HT1080 (cell line): ENCODE data around the gene ZNF277. TPM values are rescaled to one million over a fixed set of nuclear protein-coding genes. Genes with fewer than 3 reads are reported as not detected.
"Not testable (repeated sequence)": the region's sequence is repeated elsewhere in the genome, so short reads cannot be mapped to it uniquely, and the experiment has no call there.

Experiments
- DNase-seq: peaks from one replicate; pipeline ENCODE4 v3.0.0-alpha.2; 2015; ENCODE audit warnings: low read depth
- total RNA-seq: library from RNA; depleted of rRNA; stranded (reverse); fragments of >200 nt; shearing (Covaris generic); gene quantifications from 2 replicates; pipeline ENCODE4 v1.2.3, GENCODE V29; 2014

ZNF277 gene
- total RNA-seq, 1 experiment from 2014 or later = 11.9 TPM

GRCh38 chr7:112290065-112290464 is 83.6 kb downstream of the ZNF277 start:
- DNase-seq = peak; percentile 7

DNA sequence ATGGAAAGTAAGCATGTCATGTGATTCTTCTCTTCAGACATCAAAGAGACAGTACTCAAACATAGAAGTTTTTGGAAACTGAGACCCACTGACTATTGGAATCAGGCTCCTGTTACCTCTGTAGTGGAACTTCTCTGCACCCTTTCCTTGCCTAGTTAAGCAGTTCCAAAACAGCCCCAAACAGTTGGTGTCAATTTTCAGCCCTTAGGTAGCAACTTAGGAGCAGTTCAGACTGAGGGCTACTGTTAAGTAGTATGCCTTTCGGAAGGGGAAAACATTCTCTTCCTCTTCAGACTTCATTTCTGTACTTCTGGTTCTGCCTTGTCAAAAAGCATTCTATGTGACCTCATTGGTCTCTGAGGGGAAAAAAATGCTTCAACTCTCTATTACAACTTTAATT is 85.7 kb downstream of the ZNF277 start:
- no peak for DNase-seq

GRCh38 chr7:112293416-112293815 is 86.9 kb downstream of the ZNF277 start:
- no peak for DNase-seq

DNA sequence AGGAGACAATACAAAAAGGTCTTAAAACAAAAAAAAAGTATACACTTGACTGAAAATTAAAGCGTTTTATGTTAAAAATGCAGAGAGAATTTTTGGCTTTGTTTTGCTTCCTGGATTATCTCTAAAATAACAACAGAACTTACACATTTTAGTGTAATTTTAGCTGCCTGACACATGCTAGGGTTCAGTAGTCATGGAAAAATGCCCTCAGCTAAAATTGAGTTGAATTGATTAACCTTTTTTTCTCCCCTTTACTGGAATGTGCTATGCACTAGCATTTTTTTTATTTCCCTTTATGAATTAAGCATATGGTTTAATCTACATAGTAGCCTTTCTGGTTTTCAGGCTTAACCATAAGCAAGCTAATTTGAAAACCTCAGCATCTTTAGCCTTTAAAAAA is 89.9 kb downstream of the ZNF277 start:
- DNase-seq = no peak

GRCh38 chr7:112297681-112298080 is 91.2 kb downstream of the ZNF277 start:
- no peak for DNase-seq

- no peak for DNase-seq
Observed at GRCh38 chr7:112298543-112299100, 92.1 kb downstream of the ZNF277 start.

DNA sequence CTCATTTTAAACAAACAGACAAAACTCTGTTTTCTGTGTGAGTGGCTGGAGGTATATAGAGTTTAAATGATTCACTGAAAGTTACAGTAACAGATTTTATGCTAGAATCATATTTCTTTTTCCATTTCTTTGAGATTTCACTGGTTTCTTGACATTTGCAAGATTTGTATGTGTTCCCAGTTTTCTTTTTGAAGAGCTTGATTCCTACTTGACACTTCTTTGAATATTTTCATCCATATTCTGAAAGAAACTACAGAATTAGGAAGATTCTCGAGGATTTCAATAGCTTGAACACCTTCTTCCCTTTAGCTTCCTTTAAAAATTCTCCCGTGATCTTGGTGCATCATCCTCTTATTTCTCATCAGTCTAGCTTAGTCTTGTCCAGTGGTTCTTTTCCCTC is 93.6 kb downstream of the ZNF277 start:
- DNase-seq = no peak

GRCh38 chr7:112300831-112301407 is 94.4 kb downstream of the ZNF277 start:
- DNase-seq = no peak

DNA sequence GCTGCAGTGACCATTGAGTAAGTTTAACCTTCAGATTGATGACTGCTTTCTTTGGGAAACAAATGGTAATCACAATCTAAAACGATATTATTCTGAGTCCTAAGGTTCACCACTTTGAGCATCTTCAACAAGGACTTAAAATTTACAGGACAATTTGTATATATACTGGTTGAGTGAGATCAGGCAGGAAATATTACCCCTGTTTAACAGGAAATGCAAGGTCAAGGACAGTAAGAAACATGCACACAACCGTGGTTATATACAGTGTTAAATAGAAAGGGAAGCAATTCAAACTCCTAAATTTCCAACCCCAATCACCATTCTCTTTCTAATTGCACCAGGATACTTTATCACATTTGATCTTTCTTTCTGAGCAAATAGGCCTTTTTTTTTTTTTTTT is 96.1 kb downstream of the ZNF277 start:
- peak; percentile 3 for DNase-seq

GRCh38 chr7:112306903-112307302 is 100.4 kb downstream of the ZNF277 start:
- no peak for DNase-seq

DNA sequence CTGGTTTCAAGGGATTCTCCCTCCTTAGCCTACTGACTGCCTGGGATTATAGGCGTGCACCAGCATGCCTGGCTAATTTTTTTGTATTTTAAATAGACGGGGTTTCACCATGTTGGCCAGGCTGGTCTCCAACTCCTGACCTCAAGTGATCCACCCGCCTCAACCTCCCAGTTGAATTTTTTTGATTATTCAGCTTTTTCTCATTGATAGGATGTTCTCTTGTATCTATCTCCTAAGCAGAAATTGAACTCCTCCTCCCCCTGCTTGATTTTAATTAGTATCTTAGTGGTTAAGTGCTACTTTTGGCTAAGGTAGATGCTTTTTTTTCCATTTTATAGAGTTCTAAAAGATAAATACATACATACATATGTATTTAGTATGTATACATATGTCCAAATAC is 101.0 kb downstream of the ZNF277 start:
- DNase-seq = no peak

DNA sequence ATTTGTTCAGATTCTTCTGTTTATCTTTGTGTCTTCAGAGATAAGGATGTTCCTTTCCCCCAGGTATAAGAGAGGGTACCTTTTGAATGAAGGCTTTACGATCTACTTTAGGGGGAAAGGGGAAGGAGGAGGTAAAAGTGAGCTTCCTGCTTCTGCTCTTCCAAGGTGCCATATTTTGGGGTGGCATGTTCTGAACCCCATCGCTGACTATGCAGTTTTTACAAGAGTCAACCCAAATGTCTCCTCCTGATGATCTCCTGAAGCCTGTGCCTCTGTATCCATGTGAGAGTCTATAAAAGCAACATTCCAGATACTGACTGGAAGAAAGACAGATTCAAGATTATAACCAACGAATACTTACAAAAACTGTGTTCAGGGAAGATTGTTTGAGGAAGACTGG is 102.5 kb downstream of the ZNF277 start:
- no peak for DNase-seq

DNA sequence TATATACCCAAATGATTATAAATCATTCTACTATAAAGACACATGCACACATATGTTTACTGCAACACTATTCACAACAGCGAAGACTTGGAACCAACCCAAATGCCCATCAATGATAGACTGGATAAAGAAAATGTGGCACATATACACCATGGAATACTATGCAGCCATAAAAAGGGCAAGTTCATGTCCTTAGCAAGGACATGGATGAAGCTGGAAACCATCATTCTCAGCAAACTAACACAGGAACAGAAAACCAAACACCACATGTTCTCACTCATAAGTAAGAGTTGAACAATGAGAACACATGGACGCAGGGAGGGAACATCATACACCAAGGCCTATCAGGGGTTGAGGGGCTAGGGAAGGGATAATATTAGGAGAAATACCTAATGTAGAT is 110.3 kb downstream of the ZNF277 start:
- not testable (repeated sequence) for DNase-seq

GRCh38 chr7:112322070-112322469 is 115.6 kb downstream of the ZNF277 start:
- no peak for DNase-seq

- no peak for DNase-seq
Observed at GRCh38 chr7:112327566-112327965, 121.1 kb downstream of the ZNF277 start.

GRCh38 chr7:112331492-112331891 is 125.0 kb downstream of the ZNF277 start:
- DNase-seq = no peak

- DNase-seq = no peak
Observed at GRCh38 chr7:112334366-112334765, 127.9 kb downstream of the ZNF277 start.

DNA sequence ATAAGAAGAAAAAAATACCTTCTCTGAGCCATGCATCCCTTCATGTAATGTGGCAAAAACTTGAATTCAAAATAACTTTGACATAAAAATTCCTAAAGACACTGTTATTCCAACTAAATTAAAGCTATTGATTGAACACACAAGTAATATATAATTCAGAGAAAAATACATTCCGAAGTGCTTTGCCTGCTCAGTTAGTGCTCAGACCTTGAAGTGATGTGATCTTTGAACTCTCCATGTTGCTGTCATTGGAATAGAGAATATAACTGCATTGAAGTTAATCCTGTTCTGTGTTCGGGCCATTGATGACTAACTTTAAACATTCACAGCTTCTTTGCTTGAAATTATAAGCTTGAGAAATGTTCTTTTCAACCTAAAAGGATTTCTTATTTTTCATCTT is 129.8 kb downstream of the ZNF277 start:
- DNase-seq = no peak

GRCh38 chr7:112336936-112337576 is 130.6 kb downstream of the ZNF277 start:
- no peak for DNase-seq

GRCh38 chr7:112337892-112338291 is 131.4 kb downstream of the ZNF277 start:
- DNase-seq = no peak

DNA sequence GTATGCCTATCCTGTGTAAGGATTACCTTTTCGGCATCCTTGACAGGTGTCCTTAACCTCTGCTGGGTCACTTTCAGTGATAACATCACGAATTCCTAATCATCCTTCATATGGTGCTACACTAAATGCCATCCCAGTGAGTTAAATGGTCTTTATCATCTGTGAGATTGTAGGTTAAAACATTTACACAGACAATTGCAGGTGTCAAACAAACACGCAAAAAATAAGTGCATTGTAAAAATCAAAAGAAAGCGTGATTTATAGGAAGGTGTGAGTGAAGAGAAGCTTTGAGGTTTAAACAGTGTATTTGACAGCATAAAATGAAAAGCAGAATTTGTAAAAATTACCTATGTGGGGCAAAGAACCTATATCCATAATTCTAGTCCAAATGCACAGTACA is 132.3 kb downstream of the ZNF277 start:
- no peak for DNase-seq

DNA sequence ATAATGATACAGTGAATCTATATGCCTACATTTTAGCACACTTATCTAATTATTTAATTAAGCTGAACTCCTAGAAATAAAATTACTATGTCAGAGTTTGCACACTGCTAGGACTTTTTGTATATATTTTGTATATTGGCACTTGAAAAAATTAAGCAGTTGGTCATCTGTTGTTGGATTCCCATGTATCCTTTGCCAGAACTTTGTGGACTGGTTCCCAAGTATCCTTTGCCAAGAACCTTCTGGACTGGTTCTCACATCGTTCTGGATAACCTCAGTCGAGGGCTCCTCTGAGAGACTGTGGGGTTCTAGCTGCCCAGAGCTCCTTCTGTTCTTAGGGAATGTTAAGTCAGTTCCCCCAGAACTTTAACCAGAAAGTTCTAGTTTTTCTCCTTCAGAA is 135.0 kb downstream of the ZNF277 start:
- DNase-seq = no peak

DNA sequence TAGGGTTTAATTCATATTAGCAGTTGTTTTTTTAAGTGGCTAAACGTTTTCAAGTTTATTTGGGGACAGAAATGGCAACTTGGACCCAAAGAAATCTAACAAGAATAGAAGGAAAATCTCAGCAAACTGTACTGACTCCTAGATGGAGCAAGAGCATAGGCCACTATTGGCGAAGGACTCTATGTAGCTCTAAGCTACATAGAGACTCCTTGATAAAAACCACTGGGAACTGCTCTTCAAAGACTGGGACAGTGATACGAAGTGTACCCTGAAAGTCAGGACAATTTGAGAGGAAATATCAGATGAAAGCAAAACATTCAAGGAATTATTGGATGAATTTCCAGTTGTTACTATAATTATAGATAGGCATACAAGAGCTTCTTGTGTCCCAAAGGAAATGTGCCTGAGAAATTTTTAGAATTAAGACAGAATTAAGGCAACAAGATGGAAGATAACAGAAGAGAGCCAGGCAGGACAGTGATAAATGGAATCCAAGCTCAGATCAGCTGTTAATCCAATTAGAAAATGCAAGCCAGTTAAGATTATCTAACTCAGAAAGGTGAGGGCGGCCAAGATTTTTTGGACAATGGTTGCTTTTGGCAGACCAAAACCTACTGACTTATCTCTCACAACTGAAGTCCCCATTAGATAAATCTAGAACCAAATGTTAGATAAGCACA is 140.0 kb downstream of the ZNF277 start:
- DNase-seq = no peak
